Immature natural killer cell (primary cell): ENCODE measurements around the gene C2orf76. TPM values are rescaled to one million over a fixed set of nuclear protein-coding genes. Genes with fewer than 3 reads are reported as not detected.

Experiments used
- DNase-seq, 3 donors: peaks; one replicate each; pipeline ENCODE4 v3.0.0; 2022; ENCODE audit warnings: mixed read lengths in 1 of 3
- H3K27ac Mint-ChIP-seq, 6 donors: one replicate each; pipeline ENCODE4 v1.8.0; 2020; ENCODE audit warnings: mixed read lengths in 6 of 6, mild to moderate bottlenecking in 5 of 6, inconsistent platforms in 4 of 6, moderate library complexity in 3 of 6
- H3K27me3 Mint-ChIP-seq, 3 donors: one replicate each; pipeline ENCODE4 v1.8.0; 2020 to 2021; ENCODE audit warnings: low read depth in 3 of 3, mild to moderate bottlenecking in 3 of 3, mixed read lengths in 3 of 3, moderate library complexity in 3 of 3, inconsistent platforms in 1 of 3
- H3K36me3 Mint-ChIP-seq, 3 donors: one replicate each; pipeline ENCODE4 v1.8.0; 2020; ENCODE audit warnings: mixed read lengths in 3 of 3, inconsistent platforms in 2 of 3, mild to moderate bottlenecking in 2 of 3
- H3K4me1 Mint-ChIP-seq, 2 donors: one replicate each; pipeline ENCODE4 v1.8.0; 2020; ENCODE audit warnings: inconsistent platforms in 2 of 2, mild to moderate bottlenecking in 2 of 2, mixed read lengths in 2 of 2, moderate library complexity in 1 of 2
- H3K4me3 Mint-ChIP-seq, 5 donors: one replicate each; pipeline ENCODE4 v1.8.0; 2020; ENCODE audit warnings: mild to moderate bottlenecking in 5 of 5, mixed read lengths in 5 of 5, inconsistent platforms in 3 of 5, moderate library complexity in 3 of 5
- H3K9me3 Mint-ChIP-seq, 6 donors: one replicate each; pipeline ENCODE4 v1.8.0; 2020; ENCODE audit warnings: mild to moderate bottlenecking in 6 of 6, mixed read lengths in 6 of 6, inconsistent platforms in 4 of 6, moderate library complexity in 3 of 6
- polyA plus RNA-seq, 3 donors: library from polyadenylated mRNA; unstranded; fragments of 300-500 nt; fragmentation: Illumina TruSeq; gene quantifications; one replicate each; pipeline ENCODE4 v1.2.3, GENCODE V29; 2021

Gene C2orf76
- polyA plus RNA-seq, 3 donors from 2014 or later = 33.2 to 49.3 (median 47.5) TPM

DNA sequence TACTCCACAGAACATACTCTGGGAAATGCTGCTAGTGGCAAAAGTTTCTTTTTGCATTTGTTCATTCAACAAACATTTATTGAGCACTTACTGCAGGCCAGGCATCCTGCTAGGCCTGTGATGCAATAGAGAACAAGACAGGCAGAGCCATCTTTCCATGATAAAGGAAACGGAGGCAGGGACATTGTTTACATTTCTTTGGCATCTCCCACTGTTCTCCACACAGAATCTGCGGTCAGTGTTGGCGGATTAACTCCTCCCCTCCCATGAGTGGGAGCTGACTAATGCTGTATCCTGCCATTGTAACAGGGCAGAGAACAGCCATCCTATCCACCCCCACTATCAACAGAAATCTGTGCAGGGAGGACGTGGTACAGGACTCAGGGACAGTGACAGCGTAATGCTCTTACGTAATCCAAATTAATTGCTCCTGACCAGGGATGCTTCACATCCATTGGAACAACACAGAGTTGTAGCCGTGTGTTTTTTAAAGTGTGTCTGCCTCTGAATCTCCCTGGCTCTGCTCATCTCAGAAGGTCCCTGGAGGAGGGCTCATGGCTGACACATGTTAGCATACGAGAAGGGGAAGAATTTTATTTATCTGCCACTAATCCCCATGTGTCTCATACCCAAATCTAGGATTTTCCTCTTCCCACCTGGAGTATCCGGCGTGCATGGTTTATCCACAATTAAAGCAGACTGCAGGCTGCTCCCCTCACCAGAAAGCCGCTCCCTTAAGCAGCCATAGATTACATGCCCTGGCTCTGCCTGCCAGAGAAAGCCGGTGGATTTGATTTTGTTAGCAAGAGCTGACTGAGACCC lies 110.7 kb downstream of the C2orf76 start:
- DNase-seq = no peak
- peaks cover 0 to 3% (median 0%) of the 10 kb centered on the region in 3 donors for H3K36me3 Mint-ChIP-seq
- H3K27ac Mint-ChIP-seq = no peak overlapping the region
- H3K27me3 Mint-ChIP-seq = peaks cover 0 to 6% (median 0%) of the 10 kb centered on the region in 3 donors
- no peaks in the 10 kb centered on the region for H3K4me1 Mint-ChIP-seq
- H3K4me3 Mint-ChIP-seq = no peak overlapping the region
- no peaks in the 10 kb centered on the region for H3K9me3 Mint-ChIP-seq

DNA sequence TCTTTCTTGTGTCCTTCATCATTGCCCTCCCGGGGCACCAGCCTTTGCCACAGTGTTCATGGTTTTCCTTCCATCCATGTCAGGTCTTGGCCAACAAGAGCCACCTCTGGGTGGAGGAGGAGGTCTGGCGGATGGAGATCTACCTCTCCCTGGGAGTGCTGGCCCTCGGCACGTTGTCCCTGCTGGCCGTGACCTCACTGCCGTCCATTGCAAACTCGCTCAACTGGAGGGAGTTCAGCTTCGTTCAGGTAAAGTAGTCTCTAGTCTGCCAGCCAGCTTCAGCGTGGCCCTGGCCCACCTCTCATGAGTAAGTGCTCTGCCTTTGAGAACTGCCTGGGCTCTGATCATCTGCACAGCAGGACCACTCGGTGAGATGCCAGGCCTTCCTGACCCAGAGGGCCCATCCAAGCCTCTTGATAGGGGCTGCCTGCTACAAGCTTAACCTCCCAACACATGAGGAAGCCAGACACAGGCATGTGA lies 112.0 kb downstream of the C2orf76 start:
- Mint-ChIP-seq H3K9me3 (no peaks in the 10 kb centered on the region), H3K27ac (no peak overlapping the region), H3K4me3 (no peak overlapping the region), H3K4me1 (no peaks in the 10 kb centered on the region), H3K27me3 (peaks cover 0 to 6% (median 2%) of the 10 kb centered on the region in 3 donors), H3K36me3 (peaks cover 0 to 3% (median 0%) of the 10 kb centered on the region in 3 donors)
- no peak for DNase-seq

DNA sequence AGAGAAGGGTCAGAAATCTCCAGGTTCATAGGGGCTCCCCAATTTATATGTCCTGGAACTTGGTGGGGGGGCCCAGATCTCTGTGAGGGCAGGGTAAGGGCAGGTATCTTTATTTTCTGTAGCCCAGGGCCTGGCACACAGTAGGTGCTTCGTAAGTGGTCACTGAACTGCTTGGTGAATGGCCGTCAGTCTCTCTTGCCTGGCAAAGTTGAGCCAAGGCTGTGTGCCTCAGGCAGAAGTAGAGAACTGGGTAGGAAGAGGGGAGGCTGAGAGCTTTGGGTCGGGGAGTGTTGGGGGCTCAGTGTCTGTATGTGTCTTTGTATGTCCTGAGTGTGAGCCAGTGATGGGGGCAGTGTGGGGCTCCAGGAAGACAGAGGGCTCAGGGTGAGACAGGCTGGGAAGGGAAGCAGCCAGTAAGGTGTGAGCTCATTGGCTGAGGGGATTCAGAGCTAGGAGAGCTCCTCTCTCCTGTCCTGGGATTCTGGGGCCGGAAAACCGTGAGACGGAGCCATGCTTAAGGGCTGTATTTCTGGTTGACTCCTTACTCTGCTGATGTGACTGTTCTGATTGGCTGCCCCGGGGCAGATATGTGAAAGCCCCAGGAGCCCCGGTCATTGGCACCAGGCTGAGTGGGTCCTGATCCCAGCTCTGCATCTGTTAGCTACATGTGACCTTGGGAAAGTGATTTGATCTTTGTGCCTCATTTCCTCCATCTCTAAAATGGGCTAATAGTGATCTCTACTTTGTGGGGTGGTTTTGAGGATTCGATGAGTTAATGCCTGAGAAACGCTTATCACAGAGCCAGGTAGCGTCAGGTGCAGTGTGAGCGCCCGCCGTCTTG lies 112.7 kb downstream of the C2orf76 start:
- DNase-seq = no peak
- H3K36me3 Mint-ChIP-seq = peaks cover 0 to 3% (median 0%) of the 10 kb centered on the region in 3 donors
- H3K4me3 Mint-ChIP-seq = no peak overlapping the region
- H3K27me3 Mint-ChIP-seq = peaks cover 0 to 6% (median 2%) of the 10 kb centered on the region in 3 donors
- no peaks in the 10 kb centered on the region for H3K4me1 Mint-ChIP-seq
- no peaks in the 10 kb centered on the region for H3K9me3 Mint-ChIP-seq
- no peak overlapping the region for H3K27ac Mint-ChIP-seq

DNA sequence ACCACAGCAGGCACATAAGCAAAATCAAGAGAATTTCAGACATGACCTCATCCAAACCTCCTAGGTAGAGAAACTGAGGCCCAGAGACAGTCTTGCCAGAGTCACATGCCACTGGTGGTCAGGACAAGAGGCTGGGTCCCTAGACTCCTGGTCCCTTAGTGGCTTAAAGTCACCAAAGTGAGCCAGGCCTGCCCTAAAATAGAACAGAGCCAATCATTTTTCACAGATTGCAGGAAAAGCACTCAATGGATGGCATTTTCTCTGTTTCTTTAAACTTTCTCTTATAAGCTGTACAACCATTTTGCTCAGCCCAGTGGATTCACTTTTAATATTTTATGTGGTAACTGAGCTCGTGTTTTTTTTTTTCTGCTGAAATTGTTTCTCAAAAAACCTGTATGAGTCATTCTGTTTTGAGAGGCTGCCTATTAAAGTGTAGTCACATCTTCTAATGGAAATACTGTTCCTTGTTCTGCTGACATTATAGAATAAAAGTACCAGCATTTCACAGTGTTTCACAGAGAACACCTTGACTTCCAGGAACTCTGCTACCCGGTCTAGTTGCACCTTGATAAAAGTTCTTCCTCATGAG lies 113.4 kb downstream of the C2orf76 start:
- Mint-ChIP-seq H3K36me3 (peaks cover 0 to 3% (median 0%) of the 10 kb centered on the region in 3 donors), H3K27ac (no peak overlapping the region), H3K4me3 (no peak overlapping the region), H3K27me3 (peaks cover 0 to 6% (median 2%) of the 10 kb centered on the region in 3 donors), H3K4me1 (no peaks in the 10 kb centered on the region), H3K9me3 (no peaks in the 10 kb centered on the region)
- DNase-seq = no peak

Other genes starting within 250 kb of the C2orf76 start
- gene C1QL2, start 208.1 kb downstream of the C2orf76 start, polyA plus RNA-seq = not detected
- gene STEAP3, start 143.0 kb downstream of the C2orf76 start, polyA plus RNA-seq = 1 to 10 TPM in 1 of 3 donors, under 1 TPM in 1, not detected in 1; 0.83 to 1.9 TPM
- 100 to 1,000 TPM; 641 to 788 (median 730) TPM for gene DBI, start 143 bp upstream of the C2orf76 start, polyA plus RNA-seq
- not detected for gene TMEM37, start 65.0 kb upstream of the C2orf76 start, polyA plus RNA-seq
- gene SCTR, start 157.6 kb upstream of the C2orf76 start, polyA plus RNA-seq = not detected
- not detected for gene CFAP221, start 177.6 kb upstream of the C2orf76 start, polyA plus RNA-seq